Measurements from ENCODE around the gene TTC12.

The TTC12 gene

DNA sequence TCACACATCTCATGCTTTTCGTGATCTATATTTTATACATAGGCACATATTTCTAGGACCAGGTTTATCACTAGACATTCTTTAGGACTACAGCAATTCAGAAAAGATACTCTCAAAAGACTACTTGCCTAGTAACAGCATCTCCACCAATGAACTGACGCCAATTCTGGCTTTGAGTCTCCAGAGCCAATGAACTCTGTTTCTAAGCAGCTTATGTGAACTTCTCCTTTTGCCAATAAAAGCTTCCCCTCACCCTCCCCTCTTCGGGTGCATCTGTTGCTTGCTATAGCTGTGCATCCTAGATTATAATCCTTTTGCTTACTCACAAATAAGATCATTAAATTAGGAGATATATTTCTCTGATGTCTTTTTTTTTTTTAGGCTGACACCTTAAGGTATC lies 61.8 kb downstream of the TTC12 start:
- no peak for DNase-seq

DNA sequence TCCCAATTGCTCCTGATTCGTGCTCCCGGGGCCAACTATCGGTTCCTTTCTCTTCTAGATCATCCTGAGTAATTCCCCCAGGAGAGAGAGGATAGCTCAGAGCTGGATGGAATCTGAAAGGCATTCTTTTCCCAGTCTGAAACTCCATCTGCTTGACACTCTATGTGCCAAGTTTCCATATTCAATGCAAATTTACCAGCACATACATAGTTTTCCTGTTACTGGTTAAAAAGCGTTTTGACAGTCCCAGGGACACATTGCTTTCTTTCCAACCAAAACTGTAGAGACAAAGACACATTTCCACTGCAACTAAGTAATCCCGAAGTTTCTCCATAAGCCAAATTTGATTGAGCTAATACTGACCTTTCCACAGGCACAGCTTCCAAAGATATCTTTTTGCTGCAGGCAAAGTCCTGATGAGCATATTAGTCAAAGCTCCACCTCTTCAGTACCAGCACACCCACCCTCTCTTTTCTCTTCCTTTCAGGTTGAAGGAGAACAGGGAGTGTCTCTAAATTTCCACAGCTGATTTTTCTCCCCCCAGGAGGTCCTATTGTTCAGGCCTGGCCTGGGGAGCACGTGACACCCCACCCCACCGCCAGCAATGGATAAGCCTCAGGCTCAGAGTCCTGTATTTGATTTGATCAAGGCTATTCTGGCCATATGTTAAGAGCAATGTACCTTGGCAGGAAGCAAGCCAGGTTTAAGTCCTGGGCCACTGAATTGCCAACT lies 63.5 kb downstream of the TTC12 start:
- no peak for DNase-seq

DNA sequence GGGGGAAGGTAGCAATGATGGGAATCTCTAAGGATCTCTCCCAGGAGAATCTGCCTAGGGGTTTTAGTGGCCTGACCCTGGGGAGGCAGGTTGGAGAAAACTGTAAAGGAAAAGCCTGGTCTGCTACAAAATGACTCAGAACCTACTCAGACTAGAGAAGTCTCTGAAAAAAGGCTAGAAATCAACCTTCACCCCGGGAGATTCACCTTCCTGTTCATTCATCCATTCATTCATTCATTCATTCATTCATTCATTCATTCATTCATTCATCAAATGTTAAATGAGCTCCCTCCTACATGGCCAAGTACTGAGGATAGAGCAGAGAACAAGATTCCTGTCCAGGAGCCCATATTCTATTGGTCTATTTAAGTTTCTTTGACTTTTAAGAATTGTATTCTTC lies 64.3 kb downstream of the TTC12 start:
- DNase-seq = no peak

DNA sequence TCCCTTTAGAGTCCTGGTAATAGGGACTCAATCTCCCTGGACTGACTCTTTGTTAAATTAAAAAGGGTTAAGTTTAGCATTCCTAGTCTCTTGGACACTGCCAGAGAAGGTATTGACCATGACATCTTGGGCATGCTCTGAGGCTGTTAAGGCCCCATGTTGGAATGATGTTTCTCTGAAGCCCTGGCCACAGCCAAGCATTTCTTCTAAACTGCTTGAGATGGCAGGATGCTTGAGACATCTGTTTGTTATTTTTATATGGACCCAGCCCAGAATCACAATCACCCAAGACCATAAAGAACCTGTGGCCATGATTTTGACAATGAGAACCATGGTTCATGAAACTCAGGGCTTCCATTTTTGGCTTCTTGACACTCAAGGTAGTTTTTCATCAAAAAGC lies 67.7 kb downstream of the TTC12 start:
- DNase-seq = no peak

DNA sequence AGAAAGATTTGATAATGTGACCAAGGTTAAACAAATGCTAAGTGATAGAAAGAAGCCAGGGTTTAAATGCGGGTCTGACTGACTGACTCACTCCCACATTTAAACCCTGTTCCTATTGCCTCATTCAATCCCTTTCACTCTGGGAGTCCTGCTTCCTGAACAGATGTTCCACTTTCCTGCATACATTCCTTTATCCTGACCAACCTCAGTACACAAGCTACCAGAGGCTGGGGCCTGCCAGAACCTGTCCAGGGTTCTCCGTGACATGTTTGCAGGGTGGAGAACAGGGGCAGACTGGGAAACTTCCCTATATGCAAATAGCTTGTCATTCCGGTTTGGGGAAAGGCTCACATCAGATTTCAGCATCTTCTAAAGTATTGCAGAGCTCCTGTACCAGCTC lies 70.2 kb downstream of the TTC12 start:
- no peak for DNase-seq

DNA sequence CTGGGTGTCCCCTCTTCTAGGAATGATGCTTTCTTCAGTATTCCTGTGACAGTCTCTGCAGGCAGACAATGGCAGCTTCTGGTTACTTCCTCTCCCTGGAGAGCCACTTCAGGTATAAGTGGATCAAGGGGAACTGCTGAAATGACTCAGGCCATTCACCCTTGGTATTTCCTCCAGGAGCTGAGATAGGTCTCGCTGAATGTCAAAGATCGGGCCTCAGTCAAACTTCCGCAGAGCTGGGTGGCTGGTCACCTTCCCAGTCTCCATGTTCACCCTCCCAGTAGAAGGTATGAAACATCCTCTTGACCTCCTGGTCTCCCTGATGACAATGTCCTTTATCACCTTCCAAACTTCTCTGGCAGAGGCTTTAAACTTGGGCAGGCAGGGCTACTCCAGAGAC lies 71.4 kb downstream of the TTC12 start:
- DNase-seq = no peak

DNA sequence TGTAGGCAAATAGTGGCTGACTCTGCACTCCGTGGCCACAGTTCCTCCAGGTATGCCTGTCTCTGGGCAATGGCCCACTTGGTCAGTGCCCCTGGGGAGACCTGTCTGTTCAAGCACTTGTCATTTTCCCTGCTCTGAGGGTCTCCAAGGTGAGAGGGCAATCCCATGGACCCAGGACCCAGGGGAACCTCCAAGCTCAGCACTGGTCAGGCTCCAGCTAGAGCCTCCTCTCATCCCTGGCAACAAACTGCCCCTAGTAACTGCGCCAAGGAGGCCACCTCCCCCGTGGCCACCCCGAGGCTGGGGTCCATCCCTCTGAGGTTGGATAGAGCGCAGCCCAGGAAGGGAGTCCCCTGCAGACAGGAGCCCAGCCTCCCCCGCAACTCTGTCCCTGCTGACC lies 72.5 kb downstream of the TTC12 start:
- DNase-seq = no peak

DNA sequence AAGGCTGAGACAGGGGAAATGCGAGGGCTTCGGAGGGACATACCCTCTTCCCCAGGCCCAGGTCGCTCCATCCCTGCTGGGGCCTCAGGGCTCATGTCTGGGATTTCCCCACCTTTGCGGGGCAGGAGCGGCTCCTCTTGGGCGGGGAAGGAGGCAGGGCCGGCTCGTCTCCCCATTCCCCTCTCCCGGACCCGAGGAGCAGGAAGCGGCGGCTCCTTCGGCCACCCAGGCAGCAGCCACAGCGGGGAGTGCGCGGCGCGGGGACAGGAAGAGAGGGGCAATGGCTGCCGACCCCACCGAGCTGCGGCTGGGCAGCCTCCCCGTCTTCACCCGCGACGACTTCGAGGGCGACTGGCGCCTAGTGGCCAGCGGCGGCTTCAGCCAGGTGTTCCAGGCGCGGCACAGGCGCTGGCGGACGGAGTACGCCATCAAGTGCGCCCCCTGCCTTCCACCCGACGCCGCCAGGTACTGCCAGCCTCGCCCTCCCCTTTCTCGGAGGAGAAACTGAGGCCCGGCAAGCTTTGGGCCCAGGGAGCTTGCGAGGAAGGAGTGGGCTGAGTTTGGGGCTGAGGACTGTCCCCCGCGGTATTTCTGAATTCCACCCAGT lies 73.3 kb downstream of the TTC12 start, which contains the start of gene ANKK1:
Gene ANKK1, plus strand, starts transcription at position 175 of the 607 bp plus-strand sequence. Its CDS starts 106 bp downstream, at position 281.
- no peak for DNase-seq

DNA sequence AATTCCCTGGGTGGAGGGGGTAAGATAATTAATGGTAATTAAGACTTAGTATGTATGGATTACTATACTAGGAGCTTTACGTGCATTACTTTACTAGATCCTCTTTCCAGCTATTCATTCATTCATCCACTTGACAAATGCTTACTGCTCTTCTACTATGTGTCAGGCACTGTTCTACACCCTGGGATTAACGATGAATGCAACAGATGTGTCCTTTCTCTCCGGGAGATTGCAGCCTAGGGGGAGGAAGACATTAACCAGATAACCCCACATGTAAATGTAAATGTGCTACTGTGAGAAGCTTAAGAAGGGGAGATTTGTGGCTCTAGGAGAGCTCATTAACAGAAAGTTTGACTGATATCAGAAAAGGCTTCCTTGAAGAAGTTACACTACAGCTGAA lies 74.9 kb downstream of the TTC12 start:
- no peak for DNase-seq

DNA sequence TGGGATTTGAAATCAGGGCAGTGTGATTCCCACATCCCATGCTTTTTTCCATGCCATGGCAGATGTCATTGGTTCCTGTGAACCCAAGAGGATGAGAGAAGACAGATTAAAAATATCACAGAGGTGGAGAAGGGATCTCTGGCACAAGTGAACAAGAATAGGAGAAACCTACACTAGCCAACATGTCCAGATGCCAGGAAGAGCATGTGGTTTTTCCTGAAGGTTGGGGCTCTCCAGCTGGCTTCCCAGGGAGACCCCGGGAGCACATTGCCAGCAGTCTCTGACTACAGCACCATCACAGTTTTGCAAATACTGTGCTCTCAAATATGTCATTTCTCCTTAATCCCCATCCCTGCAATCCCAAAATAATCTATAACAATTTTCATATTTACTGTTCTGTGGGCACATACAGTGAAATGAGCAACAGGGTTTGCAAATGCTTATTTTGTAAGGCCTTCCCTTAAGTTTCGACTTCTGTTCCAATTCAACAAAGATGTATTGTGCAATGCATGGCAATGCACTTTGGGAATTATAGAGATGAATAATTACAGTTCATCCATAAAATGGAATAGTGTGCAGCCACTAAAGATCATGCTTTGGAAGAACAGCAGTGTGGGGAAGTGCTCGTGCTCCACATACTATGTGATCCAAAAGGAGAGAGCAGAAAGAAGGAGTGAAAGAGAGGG lies 78.0 kb downstream of the TTC12 start:
- no peak for DNase-seq

DNA sequence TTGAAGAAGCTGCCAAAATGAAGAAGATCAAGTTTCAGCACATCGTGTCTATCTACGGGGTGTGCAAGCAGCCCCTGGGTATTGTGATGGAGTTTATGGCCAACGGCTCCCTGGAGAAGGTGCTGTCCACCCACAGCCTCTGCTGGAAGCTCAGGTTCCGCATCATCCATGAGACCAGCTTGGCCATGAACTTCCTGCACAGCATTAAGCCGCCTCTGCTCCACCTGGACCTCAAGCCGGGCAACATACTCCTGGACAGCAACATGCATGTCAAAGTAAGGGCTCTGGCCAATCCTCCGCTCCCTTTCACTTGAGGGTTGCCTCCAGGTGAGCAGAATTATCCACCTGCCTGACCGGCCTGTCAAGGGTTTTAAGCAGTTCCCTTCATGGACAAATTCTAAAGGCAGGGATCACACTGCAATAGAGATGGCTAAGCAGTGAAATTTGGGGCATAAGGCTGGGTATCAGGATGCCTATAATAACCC lies 79.2 kb downstream of the TTC12 start:
- no peak for DNase-seq

DNA sequence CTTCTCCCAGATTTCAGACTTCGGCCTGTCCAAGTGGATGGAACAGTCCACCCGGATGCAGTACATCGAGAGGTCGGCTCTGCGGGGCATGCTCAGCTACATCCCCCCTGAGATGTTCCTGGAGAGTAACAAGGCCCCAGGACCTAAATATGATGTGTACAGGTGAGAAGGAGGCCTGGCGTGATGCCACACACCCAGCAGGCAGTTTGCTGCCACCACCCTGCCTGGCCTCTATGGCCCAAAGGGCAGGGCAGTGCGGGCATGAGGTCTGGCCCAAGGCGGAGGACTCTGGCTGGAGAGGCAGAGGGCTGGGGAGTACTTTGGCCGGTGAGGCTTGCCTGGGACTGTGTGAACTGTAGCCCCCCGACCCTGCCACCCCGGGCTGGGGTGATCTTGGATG lies 80.5 kb downstream of the TTC12 start:
- no peak for DNase-seq

DNA sequence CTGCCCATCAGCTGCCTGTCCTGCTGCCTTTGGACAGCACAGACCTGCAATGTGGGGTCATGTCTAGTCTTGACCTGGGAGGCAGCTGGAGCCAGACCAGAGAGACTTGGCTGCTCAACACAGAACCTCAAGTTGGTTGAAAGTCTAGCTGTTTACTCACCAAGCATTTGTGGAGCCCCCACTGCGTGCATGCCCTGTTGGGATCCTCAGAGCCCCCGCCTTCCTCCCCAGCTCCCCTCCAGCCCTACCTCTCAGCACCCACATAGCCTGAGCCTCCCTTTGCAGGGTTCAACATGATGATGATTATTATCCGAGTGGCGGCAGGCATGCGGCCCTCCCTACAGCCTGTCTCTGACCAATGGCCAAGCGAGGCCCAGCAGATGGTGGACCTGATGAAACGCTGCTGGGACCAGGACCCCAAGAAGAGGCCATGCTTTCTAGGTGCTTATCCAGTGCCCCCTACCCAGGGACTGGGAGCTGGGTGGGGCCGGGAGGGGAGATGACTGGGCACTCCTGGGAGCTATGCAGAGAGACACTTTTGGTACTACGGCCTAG lies 81.5 kb downstream of the TTC12 start:
- DNase-seq = no peak

DNA sequence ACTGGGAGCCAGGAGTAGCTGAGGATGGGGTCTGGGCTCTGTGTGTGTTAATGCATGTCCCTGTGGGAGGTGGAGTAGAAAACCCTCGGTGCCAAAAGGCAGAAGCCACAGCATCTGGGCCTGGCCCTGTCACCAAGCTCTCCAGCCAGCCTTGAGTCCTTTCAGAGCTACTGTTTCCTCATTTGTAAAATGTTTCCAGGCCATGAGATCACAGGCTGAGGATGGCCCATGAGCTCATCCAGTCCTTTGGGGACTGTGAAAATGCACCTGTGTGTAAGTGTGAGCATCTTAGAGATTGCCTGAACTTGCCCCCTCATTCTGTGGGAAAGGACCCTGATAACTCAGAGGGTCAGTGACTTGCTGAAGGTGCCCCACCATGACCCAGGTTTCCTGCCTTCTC lies 82.3 kb downstream of the TTC12 start:
- no peak for DNase-seq

DNA sequence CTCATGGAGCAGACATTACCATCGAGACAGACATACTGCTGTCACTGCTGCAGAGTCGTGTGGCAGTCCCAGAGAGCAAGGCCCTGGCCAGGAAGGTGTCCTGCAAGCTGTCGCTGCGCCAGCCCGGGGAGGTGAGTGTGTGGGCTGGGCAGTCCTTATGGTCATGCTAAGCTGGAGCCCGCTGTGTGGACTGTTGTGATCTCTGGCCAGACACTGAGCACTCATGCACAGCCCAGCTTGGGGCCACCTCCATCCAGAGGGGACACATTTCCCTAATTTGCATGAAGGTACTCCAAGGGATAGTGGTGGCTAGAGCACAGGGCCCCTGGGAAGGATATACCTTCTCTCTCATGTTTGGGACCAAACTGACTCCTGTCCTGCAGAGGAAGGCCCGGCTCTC lies 82.8 kb downstream of the TTC12 start:
- DNase-seq = no peak

DNA sequence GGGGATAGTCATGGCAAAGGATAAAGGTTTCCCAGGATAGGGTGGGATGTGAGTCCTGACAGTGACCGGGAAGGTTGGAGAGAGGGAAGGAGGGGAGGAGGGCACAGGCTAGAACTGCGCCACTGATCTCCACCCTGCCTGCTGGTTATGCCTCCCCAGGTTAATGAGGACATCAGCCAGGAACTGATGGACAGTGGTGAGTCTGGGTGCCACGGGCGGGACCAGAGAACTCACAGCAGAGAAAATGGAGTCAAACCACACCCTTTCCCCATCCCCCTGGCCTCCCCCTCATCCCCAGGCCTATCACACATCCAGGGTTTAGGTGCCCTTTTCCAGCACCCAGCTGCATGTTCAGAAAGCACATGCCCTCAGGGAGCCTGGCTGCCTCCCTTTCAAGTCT lies 83.4 kb downstream of the TTC12 start:
- DNase-seq = no peak

DNA sequence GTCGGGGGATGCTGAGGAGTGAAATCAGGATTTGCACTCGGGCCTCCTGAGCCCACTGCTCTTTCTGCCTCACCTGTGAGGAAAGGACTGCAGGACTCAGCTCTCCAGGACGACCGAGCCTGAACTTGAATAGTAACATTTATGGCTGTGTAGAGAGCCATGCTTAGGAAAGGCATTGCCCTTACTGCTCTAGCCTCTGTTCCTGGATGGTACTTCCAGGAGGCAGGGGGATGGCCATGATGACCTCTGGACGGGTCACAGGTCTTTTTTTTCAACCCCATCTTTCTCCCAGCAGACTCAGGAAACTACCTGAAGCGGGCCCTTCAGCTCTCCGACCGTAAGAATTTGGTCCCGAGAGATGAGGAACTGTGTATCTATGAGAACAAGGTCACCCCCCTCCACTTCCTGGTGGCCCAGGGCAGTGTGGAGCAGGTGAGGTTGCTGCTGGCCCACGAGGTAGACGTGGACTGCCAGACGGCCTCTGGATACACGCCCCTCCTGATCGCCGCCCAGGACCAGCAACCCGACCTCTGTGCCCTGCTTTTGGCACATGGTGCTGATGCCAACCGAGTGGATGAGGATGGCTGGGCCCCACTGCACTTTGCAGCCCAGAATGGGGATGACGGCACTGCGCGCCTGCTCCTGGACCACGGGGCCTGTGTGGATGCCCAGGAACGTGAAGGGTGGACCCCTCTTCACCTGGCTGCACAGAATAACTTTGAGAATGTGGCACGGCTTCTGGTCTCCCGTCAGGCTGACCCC lies 84.5 kb downstream of the TTC12 start:
- DNase-seq = no peak

DNA sequence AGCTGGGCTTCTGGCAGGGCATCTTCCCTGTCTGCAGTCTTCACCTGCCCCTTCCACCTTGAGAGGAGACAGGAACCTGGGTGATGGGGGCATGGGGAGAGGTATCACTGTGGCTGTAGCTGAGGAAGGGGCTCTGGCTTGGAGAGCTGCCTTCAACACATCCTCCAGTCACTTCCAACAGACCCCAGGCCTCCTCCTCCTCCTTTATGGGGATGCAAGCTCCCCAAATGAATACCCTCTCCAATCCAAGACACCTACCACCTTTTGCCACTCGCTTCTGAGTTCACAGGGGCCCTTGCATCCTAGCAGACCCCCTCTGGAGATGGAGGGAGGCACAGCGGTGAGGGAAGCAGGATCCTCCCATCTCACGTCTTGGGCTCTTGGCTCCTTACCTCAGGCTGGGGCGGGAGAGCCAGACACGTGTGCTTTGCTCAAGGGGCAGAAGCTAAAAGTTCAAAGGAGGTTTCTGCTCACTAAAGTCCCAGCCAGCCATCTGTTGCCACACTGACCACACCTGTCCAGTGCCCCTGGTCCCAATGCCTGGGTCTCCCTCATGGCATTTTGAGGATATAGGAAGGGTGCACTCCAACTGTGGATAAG lies 86.3 kb downstream of the TTC12 start:
- no peak for DNase-seq

DNA sequence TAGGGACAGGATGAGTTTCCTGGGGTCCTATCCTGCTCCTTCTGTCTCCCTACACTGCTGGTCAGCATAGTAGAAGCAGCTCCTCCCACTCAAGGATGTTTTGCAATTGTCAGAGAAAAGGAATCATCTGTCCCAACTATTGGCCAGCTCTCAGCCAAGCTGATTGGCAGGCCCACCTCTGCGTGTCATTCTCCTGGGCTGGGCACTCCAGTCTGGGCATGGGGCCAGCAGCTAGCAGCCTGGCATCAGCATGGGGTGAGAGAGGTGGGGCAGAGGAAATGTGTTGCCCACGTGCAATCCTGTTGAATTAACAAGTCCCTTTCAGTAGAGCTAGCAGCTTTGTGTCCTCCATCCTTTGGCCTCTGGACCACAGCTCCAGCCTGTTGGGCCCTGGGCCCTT lies 87.3 kb downstream of the TTC12 start:
- no peak for DNase-seq

DNA sequence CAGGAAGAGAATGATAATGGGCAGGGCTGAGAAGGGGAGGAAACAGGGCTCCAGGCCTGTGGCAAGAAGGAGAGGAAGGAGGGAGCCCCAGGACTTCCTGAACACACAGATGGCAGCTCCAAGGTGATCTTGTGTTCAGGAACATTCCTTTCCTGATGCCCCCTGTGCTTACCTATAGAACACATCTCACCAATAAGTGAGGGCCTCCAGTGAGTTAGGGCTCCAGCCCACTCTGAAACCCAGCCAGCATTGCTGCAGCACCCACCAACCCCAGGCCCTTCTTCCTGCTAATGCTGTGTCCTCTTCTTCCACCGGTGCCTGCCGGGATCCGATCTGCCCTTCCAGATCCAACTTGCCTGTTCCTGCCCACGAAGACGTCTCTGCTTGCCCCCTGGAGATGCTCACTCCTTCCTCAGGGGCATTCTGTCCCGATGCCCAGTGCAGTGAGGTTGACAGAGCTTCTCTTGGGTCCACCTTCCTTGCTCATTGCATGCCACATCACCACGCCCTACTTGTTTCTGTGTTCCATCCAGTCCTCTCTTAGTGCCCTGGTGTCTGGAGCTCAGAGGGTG lies 90.6 kb downstream of the TTC12 start:
- DNase-seq = no peak

DNA sequence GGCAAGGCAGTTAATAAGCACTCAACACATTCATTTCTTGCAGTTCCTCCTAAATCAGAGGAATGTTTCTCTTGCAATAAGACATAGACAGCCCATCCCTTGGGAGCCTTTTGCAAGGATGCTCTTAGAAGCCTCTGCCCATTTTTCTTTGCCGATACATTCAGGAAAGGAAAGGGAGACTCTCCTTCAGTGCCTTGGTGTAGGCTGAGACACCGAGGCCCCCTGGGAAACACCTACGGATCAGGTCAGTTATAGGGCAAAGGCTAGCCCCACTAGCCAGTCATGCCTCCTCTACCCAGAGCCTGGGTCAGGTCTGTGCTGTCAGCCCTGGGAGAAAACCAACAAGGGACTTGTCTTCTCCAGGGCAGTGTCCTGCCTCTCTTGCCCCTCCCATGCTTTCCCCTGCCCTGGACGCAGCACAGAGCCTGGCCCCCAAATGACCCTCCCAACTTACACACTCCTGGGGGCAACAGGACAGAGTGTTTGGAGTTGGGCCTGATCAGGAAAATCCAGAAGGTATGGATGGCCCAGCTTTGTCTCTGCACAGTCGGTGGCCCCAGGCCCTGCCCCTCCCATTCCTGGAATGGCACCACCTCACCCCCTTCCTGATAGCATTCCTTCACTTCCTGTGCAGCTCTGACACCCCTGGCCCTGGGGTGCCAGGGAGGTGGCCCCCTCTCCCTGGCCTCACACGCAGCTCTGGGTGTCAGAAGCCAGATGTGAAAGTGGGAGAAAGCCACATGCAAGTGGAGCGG lies 91.5 kb downstream of the TTC12 start:
- no peak for DNase-seq

All from effector CD4-positive, alpha-beta T cell (primary cell).